Activated T-cell treated with anti-CD3 and anti-CD28 coated beads, Interleukin-2, amount 50 U/mL, for 1 hour (primary cell): ENCODE measurements around the gene NKX3-2.

Experiments used
- DNase-seq: peaks from one replicate; pipeline ENCODE4 v3.0.0-alpha.2; 2020

Gene NKX3-2

DNA sequence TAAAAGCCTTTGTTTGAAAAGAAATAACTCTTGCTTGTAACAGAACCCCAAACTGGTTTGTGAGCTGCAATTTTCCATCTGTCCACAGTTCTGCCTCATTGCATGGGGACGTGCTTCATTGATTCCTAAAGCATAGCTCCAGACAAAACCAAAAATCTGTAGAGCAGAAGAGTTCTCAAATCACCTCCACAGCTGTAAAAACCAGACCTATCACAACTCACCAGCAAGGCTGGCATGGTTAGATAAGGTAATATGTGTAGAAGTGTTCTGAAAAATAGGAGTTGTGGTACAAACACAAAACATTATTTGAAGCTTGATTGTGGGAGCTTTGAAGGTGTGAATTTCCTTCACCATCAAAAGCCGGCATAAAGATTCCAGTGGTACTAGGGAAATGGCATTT, 47.7 kb downstream of the NKX3-2 start:
- DNase-seq, result no peak

DNA sequence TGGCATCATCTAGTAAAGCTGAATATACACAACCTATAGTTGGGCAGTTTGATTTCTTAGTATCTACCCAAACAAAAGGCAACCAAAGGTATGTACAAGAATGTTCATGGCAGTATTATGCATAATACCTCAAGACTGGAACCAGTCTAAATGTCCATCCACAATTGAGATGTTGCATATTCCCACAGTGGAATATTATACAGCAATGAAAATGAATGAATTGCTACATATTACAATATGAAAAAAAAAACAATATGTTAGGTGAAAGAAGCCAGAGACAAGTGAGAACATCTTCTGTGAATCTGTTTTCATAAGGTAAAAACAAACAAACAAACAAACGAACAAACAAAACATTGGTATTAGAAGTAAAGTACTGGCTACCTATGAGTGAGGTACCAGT, 48.6 kb downstream of the NKX3-2 start:
- no peak for DNase-seq

DNA sequence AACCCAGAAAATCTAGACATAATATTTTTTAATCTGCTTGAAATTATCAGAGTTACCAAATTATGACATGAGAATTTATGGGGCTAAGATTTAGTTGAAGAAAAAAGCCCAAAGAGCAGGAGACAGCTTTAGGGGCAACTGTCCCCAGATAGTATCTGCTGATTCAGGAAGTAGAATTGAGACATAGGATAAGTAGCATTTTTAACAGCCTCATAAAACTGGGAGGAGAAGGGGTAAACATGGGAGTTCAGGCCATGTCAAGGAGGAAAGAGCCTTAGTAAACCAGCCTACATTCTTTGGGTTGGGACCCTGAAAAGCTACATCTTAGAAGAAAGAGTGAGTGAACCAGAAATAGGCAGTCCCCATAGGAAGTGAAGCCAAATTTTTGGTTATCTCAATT, 50.5 kb downstream of the NKX3-2 start:
- no peak for DNase-seq

DNA sequence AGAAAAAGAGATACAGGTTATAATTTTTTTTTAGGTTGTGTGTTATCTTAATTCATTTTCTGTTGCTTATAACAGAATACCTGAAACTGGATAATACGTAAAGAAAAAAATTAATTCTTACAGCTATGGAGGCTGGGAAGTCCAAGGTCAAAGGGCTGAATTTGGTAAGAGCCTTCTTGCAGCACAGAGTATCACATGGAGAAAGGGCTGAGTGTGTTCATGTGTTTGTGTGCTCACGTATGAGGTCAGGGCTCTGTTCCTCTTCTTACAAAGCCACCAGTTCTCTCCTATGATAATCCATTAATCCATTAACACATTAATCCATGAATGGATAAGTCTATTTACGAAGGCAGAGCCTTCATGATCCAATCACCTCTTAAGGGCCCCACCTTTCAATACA, 51.6 kb downstream of the NKX3-2 start:
- DNase-seq, result no peak
